Calu3 (cell line): ENCODE data around the gene LIMS2. TPM values are rescaled to one million over a fixed set of nuclear protein-coding genes. Genes with fewer than 3 reads are reported as not detected.

Experiments
- BruUV-seq: library from RNA; stranded (reverse); fragments of 400-500 nt; replicated peaks from 2 replicates; lab custom pipeline; 2021; lab: Mats Ljungman, UMichigan
- CTCF ChIA-PET: fragments of 300-600 bp; sonication (Branson Sonifier 250); formaldehyde crosslinking; loops from one replicate; lab custom pipeline; 2022; ENCODE audit warnings: antibody characterized with exemption; lab: Charles Lee
- DNase-seq: peaks from one replicate; pipeline ENCODE4 v3.0.0; 2022
- H3K27ac Mint-ChIP-seq: one replicate; pipeline ENCODE4 v1.8.0; 2022; ENCODE audit warnings: mixed read lengths; ENCODE audit not compliant: unreplicated experiment
- H3K27me3 Mint-ChIP-seq: one replicate; pipeline ENCODE4 v1.8.0; 2022; ENCODE audit warnings: mixed read lengths; ENCODE audit not compliant: unreplicated experiment
- H3K36me3 Mint-ChIP-seq: one replicate; pipeline ENCODE4 v1.8.0; 2022; ENCODE audit warnings: mild to moderate bottlenecking, moderate library complexity, mixed read lengths; ENCODE audit not compliant: insufficient read depth, unreplicated experiment
- H3K4me1 Mint-ChIP-seq: one replicate; pipeline ENCODE4 v1.8.0; 2022; ENCODE audit warnings: mild to moderate bottlenecking, low read depth, mixed read lengths; ENCODE audit not compliant: unreplicated experiment
- H3K4me3 Mint-ChIP-seq: one replicate; pipeline ENCODE4 v1.8.0; 2022; ENCODE audit warnings: mild to moderate bottlenecking, low read depth, moderate library complexity, mixed read lengths; ENCODE audit not compliant: unreplicated experiment
- H3K9me3 Mint-ChIP-seq: one replicate; pipeline ENCODE4 v1.8.0; 2022; ENCODE audit warnings: low read depth, mixed read lengths; ENCODE audit not compliant: unreplicated experiment
- intact Hi-C: fragments of 100-400 bp; cut with micrococcal nuclease; formaldehyde crosslinking; loops from one replicate; pipeline ENCODE4 v1.10.0; 2022; ENCODE audit not compliant: unreplicated experiment
- total RNA-seq: library from RNA; stranded (reverse); gene quantifications from 2 replicates; pipeline ENCODE4 v1.2.3, GENCODE V29; 2022
- TF ChIP-seq, protein P1 (sequence below): fragments of 200-600 bp; IDR thresholded peaks from one replicate; pipeline ENCODE4 v1.8.0; 2022; ENCODE audit warnings: antibody characterized with exemption; ENCODE audit not compliant: unreplicated experiment

LIMS2 gene
- total RNA-seq, 1 experiment from 2014 or later, result 0.31 TPM

DNA sequence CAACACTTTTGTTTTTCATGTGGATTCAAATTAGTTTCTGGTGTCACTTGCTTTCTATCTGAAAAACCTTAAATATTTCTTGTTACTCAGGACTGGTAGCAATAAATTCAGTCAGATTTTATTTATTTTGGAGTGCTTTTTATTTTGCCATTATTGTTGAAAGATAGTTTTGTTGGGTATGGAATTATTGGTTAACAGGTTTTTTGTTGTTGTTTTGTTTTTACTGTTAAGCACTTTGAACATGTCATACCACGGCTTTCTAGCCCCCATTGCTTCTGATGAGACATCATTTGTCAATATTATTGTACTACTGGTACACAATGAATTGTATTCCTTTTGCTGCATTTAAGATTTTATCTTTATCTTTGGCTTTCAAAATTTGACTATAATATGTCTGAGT lies 13.1 kb upstream of the LIMS2 start:
- H3K4me3 Mint-ChIP-seq, result no peak overlapping the region

DNA sequence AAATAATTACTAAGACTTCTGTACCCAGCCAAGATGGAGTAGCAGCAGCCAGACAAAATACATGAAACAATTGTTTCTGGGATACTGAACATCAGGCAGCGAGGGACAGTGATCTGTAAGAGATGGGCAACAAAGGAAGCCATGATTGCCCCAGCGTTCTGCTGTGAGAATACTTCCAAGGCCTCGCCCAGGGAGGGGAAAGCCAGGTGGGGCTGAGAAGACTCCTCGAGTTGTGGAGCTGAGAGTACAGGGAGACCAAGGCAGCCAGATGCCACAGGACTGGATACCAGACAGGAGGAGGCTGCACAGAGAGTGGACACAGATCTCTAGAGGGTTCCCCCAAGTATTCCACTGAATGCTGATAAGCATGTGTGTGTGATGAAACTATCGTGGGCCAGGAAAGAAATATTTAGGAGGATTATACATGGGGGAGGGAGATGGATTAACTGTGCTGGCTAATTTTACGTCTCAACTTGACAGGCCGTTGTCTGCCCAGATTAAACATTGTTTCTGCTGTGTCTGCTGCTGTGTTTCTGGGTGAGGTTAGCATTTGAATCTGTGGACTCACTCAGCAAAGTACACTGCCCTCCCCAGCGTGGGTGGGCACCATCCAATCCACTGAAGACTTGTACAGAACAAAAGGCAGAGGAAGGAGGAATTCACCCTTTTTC lies 10.2 kb upstream of the LIMS2 start:
- Mint-ChIP-seq H3K27me3 (peaks cover 35% of the 10 kb centered on the region), H3K27ac (no peak overlapping the region), H3K9me3 (peaks cover 3% of the 10 kb centered on the region), H3K36me3 (no peaks in the 10 kb centered on the region), H3K4me1 (no peaks in the 10 kb centered on the region), H3K4me3 (no peak overlapping the region)
- intact Hi-C loops, result no loop called here
- no TSS peak for BruUV-seq
- CTCF ChIA-PET, result no interaction called here
- TF ChIP-seq, protein P1, sequence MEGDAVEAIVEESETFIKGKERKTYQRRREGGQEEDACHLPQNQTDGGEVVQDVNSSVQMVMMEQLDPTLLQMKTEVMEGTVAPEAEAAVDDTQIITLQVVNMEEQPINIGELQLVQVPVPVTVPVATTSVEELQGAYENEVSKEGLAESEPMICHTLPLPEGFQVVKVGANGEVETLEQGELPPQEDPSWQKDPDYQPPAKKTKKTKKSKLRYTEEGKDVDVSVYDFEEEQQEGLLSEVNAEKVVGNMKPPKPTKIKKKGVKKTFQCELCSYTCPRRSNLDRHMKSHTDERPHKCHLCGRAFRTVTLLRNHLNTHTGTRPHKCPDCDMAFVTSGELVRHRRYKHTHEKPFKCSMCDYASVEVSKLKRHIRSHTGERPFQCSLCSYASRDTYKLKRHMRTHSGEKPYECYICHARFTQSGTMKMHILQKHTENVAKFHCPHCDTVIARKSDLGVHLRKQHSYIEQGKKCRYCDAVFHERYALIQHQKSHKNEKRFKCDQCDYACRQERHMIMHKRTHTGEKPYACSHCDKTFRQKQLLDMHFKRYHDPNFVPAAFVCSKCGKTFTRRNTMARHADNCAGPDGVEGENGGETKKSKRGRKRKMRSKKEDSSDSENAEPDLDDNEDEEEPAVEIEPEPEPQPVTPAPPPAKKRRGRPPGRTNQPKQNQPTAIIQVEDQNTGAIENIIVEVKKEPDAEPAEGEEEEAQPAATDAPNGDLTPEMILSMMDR, result no peak
- no peak for DNase-seq

More for the DNA sequence above, 13.1 kb upstream of the LIMS2 start:
- no TSS peak for BruUV-seq
- TF ChIP-seq, protein P1, result no peak
- intact Hi-C loops, result no loop called here
- no peak overlapping the region for H3K27ac Mint-ChIP-seq
- peaks cover 11% of the 10 kb centered on the region for H3K9me3 Mint-ChIP-seq
- H3K27me3 Mint-ChIP-seq, result peaks cover 13% of the 10 kb centered on the region
- no peaks in the 10 kb centered on the region for H3K36me3 Mint-ChIP-seq
- CTCF ChIA-PET, result no interaction called here
- no peak for DNase-seq
- no peaks in the 10 kb centered on the region for H3K4me1 Mint-ChIP-seq

DNA sequence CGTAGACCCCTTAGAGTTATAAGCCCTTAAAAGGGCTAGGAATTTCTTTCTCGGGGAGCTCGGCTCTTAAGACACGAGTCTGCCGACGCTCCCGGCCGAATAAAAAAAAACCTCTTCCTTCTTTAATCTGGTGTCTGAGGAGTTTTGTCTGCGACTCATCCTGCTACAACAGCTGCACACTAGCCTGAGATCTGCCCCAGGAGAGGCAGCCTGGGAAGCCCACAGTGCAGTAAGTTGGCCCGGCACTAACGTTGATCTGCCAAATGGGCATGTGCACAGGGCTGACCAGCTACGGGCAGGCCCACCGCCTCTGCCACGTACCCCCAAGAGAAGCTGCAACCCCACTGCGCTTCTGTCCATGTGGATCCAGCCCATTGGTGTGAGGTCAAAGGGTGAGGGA lies 8.4 kb upstream of the LIMS2 start:
- Mint-ChIP-seq H3K4me1 (no peaks in the 10 kb centered on the region), H3K36me3 (no peaks in the 10 kb centered on the region), H3K4me3 (no peak overlapping the region), H3K27me3 (peaks cover 42% of the 10 kb centered on the region), H3K9me3 (peaks cover 2% of the 10 kb centered on the region), H3K27ac (no peak overlapping the region)
- DNase-seq, result no peak
- TF ChIP-seq, protein P1, result no peak
- intact Hi-C loops, result no loop called here
- no TSS peak for BruUV-seq
- CTCF ChIA-PET, result no interaction called here

DNA sequence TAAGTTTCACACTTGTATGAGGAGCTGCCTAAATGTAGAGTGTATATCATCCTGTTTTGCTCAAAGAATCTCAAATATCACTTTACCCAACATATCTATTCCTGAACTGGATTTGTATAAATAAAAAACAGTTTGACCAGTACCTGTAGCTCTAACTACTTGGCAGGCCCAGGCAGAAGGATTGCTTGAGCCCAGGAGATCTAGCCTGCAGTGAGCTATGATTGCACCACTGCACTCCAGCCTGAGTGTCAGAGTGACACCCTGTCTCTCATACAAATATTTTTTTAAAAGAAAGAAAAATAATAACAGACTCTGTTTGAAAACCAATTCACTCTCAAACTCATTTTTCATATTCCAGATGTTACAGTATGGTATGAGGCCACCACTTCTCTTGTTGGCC lies 7.7 kb upstream of the LIMS2 start:
- no peaks in the 10 kb centered on the region for H3K4me1 Mint-ChIP-seq
- intact Hi-C loops, result no loop called here
- CTCF ChIA-PET, result no interaction called here
- no peak overlapping the region for H3K4me3 Mint-ChIP-seq
- no TSS peak for BruUV-seq
- peaks cover 49% of the 10 kb centered on the region for H3K27me3 Mint-ChIP-seq
- H3K9me3 Mint-ChIP-seq, result no peaks in the 10 kb centered on the region
- TF ChIP-seq, protein P1, result no peak
- H3K27ac Mint-ChIP-seq, result no peak overlapping the region
- H3K36me3 Mint-ChIP-seq, result no peaks in the 10 kb centered on the region
- no peak for DNase-seq
